ENCODE data around the gene NIFK.

The NIFK gene

GRCh38 chr2:121736462-121737336 lies at the start of gene NIFK:
NIFK (minus strand) TSS chr2:121736875; CDS start chr2:121736850, 25 bp downstream.
- peak; percentile 84 to 99 (median 97) for DNase-seq

DNA sequence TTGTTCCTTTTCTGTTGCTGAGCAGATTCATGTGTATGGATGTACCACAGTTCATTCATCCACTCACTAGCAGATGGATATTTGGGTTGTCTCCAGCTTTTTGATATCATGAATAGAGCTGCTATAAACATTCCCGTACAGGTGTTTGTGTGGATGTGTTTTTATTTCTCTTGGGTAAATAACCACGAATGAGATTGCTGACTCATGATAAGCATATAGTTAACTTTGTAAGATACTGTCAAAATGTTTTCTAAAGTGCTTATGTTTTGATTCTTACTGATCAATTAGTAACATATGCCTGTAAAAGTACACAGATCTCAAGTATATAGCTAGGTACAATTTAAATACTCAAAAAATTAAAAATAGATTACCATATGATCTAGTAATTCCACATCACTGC lies 46.5 kb upstream of the NIFK start:
- DNase-seq, result no peak

- DNase-seq, result no peak
These were observed 42.2 kb upstream of the NIFK start for GRCh38 chr2:121778741-121779487.

- no peak for DNase-seq
These were observed 41.0 kb upstream of the NIFK start for GRCh38 chr2:121777699-121778058.

GRCh38 chr2:121776885-121777698 lies 40.4 kb upstream of the NIFK start:
- no peak for DNase-seq

DNA sequence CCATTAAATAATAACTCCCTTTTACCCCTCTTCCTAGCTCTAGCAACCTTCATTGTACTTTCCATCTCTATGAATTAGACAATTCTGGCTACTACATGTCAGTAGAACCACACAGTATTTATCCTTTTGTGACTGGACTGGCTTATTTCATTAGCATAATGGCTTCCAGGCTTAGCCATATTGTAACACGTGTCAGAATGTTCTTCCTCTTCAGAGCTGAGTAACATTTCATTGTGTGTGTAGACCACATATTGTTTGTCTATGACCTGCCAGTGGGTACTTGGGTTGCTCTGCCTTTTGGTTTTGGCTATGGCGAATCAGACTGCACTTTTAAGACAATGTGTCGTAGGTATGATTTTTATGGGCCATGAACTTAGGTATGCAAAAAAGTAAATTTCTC lies 39.7 kb upstream of the NIFK start:
- DNase-seq, result no peak

DNA sequence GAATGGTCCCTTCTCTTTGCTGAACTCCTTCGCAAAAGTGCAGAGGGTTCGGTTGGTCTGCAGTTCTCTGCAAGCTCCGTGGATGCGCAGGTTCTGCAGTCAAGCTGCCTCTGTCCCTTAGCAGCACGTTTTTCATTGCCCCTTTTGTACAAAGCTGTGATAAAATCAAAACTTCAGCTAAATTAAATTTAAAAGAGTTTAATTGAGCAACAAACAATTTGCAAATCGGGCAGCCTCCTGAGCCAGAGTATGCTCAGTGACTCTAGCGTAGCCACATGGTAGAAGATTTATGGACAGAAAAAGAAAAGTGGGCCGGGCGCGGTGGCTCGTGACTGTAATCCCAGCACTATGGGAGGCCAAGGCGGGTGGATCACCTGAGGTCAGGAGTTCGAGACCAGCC lies 37.6 kb upstream of the NIFK start:
- no peak for DNase-seq

DNA sequence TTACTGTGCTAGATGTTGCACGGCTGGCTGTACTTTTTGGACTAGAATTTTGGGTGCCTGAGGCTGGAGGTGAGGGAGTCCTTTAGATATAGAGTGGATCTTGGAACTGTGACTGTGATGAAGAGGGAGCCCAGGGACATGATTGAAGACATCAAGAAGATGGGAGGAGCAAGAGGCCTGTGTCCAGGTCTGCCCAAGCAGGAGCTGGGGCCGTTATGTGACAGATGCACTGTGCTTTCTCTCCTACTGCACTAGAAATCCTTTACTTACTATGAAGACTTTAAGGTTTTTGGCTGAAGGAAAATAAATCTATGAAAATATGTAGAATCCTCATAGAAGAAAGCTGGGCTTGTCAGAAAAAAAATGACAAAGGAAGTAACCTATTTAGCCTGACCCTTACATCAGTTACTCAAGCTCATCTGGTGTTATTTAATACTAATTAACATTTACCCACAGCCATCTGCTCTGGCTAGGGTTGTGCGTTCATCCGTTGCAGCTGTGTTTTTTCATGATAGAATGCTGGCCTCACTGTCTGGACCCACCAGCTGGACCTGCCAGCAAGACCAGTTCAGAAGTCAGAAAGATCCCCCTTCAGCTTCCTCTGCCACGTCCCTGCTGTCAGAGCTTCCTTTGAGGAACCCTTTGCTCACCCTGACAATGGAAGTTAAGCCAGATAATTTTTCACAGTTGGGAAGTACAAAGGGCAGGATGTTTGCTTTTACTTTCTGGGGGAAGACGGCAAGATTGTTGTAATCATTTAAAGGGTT lies 35.5 kb upstream of the NIFK start:
- no peak for DNase-seq

DNA sequence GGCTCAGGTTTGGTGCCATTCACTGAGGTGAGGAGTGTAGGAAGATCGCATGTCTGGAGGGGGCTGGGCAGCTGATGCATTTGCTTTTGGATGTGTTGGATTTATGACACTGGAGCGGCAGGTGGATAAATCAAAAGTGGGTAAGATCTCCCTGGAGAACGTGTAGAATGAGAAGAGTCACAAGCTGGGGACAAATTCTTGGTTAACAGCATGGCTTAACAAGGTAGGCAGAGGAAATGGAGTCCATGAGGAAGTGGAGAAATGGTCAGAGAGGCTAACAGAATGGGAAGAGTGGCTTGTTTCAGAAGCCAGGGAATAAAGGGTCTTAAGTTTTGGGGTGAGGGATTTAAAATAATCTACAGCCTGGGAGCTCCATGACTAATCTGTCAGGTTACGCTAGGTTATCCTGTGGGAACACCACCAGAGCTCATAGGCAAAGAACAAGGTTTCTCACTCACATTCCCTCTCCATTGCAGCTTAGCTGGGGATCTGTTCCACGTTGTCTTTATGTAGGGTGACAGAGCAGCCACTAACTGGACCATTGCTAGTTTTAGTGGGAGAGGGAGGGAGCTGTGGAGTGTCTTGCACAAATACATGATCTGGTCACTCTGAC lies 31.6 kb upstream of the NIFK start:
- no peak for DNase-seq

DNA sequence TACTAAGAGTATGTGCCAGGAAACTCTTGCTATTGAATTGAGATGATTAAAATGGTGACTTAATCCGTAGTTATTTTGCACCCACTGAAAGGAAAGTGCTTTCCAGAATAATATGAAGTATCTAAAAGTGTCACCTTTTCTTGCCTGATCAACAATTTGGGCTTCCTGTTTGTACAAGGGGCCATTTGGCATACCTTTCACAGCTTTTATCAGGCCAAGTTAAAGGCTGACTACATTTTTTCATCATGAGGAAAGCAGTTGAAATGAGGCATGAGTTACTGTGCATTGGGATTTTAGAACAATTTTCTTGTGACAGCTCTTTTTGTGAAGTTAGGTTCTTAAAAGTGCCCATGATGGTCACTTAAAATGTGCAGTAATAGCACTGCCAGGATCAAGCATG lies 29.9 kb upstream of the NIFK start:
- DNase-seq, result no peak

DNA sequence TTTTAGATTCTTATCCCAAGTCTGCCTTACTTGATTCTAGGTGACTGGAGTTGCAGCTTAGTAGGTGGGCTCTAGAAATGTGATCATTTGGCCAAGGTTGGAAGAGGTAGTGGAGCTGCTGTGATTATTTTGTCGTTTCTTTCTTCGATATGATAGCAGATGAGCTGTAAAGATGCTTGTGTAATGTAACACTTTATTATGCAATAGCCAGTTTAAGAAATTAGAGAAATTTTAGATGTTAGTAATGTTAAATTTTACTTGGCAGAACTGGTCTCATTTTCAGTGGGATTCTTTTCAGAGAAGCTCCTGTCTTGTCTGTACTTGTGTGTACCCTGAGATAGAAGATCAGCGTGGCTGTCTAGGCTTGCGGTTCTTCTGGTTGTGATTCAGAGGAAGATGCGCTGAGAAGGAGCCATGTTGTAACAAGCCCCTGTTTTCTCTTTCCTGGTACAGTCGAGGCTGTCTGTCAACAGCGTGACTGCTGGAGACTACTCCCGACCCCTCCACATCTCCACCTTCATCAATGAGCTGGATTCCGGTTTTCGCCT lies 28.1 kb upstream of the NIFK start:
- no peak for DNase-seq

- peak; percentile 52 to 98 (median 94) for DNase-seq
These were observed 18.8 kb upstream of the NIFK start, which contains the start of gene TSN for GRCh38 chr2:121755237-121756111. TSN (plus strand) TSS chr2:121755651; CDS start chr2:121755780, 129 bp downstream.

GRCh38 chr2:121754851-121755236 lies 18.2 kb upstream of the NIFK start:
- no peak for DNase-seq

GRCh38 chr2:121748202-121748601 lies 11.5 kb upstream of the NIFK start:
- DNase-seq, result no peak

- no peak for DNase-seq
These were observed 9.4 kb upstream of the NIFK start for GRCh38 chr2:121746071-121746578.

- DNase-seq, result no peak
These were observed 4.8 kb upstream of the NIFK start for GRCh38 chr2:121741450-121741849.

DNA sequence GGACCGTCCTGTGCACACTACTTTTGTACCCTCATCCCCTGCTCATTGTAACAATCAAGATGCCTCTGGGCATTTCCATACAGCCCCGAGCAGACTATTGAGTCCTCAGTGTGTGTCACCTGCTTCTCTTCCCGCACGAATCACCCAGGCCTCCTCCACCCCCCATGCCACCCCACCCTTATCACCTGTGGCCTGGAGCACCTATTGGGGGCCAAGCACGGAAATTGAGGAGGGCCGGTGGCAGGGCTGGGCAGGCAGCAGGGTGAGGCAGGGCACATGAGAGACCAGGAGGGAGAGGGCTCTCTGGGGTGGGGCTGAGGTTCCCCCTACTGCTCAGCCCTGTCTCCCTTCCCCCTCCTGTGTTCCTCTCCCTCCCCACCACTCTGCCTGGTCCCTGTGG lies 4.3 kb upstream of the NIFK start:
- DNase-seq, result no peak

DNA sequence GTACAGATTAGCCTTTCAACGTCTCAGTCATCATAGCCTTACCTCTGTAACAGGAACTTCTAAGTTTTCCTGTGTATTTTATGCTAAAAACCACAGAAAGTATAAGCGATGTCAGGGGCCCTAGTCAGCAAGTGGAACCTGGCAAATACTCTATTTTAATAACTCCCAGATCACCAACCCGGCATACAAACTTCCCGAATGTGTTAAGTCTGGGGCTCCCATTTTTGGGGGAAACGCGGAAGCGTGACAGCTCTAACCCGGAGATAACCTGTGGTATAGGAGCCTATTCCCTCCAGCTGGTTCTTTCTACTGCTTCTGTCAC lies 574 bp downstream of the NIFK start:
- no peak for DNase-seq

DNA sequence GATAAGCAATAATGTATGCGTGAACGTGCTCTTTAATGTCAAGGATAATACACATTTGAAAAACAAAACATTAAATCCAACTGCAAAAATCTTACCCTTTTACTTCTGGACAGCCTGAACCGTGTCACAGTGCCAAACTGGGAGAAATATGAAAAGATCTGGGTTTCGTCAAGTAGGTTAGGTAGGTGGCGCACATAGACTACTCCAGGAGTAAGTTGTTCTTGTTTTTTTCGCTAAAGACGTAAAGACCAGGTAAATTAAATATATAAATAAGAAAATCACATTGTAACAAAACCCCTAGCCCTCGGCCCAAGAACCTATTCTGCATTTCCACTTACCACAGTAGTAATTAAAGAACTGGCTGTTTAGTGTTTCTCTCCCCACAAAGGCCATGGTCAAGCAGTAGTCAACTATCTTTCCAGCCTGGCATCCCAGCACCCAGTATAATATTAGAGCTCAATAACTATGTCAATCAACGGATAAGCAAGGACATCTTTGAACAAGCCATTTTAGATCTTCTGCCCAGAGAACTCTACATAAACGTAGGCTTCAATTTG lies 1.1 kb downstream of the NIFK start:
- no peak for DNase-seq
